ENCODE data around the gene SOCS2. TPM values are rescaled to one million over a fixed set of nuclear protein-coding genes. Genes with fewer than 3 reads are reported as not detected.
A peak's percentile ranks its signal among the peaks of the same experiment; 100 is the strongest.

The SOCS2 gene
- total RNA-seq, 6 experiments from 2014 or later: 0.75 to 17.4 (median 12.7) TPM

DNA sequence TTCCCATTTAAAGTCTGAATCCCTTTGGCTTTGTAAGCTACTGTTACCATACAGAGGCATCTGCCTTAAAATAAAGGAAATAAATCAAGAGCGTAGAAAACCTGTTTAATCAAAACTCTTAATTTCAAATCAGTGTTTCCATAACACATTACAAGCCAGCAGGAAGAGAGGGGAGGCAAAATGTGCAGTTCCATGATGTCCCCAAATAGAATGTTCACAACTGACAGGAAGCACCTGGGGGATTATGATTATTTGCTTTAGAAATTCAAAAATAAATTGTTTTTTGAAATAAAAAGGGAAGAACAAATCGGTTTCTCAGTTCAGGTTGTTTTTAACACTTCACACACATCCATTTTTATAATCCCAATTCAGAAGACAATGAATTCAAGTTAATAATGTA, 21.4 kb downstream of the SOCS2 start:
- no peaks in the 10 kb centered on the region for H3K4me1 ChIP-seq
- no peak overlapping the region for H3K4me3 ChIP-seq
- ATAC-seq (no peak), DNase-seq (no peak)
- H3K36me3 ChIP-seq: no peaks in the 10 kb centered on the region
- no peaks in the 10 kb centered on the region for H3K27me3 ChIP-seq
- TF ChIP-seq POLR2A (IDR thresholded peaks at IDR 0.05): no peak
- TF ChIP-seq, protein P1, sequence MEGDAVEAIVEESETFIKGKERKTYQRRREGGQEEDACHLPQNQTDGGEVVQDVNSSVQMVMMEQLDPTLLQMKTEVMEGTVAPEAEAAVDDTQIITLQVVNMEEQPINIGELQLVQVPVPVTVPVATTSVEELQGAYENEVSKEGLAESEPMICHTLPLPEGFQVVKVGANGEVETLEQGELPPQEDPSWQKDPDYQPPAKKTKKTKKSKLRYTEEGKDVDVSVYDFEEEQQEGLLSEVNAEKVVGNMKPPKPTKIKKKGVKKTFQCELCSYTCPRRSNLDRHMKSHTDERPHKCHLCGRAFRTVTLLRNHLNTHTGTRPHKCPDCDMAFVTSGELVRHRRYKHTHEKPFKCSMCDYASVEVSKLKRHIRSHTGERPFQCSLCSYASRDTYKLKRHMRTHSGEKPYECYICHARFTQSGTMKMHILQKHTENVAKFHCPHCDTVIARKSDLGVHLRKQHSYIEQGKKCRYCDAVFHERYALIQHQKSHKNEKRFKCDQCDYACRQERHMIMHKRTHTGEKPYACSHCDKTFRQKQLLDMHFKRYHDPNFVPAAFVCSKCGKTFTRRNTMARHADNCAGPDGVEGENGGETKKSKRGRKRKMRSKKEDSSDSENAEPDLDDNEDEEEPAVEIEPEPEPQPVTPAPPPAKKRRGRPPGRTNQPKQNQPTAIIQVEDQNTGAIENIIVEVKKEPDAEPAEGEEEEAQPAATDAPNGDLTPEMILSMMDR (IDR thresholded peaks at IDR 0.05): no peak
- no peaks in the 10 kb centered on the region for H3K9me3 ChIP-seq
- 46% methylated on average over 2 of the region's 2 CpGs for WGBS (ENCODE audit: insufficient coverage, low coverage, low lambda C conversion rate, missing lambda C conversion rate)
- intact Hi-C loops (cut with DNase I): no loop called here
- H3K27ac ChIP-seq: peak overlapping the region in 2 of 3 donors; percentile 47 to 71

DNA sequence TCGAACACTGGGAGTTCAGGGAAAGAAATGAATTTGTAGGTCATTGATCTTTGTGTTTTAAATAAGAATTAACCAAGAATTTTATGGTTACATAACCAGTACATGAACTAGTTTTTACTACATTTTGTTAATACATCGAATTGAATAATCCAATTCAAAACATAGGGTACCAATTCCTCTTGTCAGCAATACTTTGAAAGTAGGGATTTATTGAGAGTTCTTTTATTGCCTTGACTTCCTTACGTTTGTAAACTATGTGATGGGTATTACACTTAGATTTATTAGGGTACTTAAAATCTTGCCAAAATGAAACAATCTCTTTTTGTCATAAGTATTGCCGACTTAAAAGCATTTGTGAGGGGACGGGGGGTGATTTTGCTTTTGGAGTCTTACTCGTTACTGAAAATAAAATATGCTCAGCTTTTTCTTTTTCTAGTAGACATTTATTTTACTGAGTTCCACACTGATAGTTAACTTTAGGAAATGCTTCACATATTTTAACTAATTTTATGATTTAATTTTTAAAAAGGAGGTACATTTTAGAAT, 22.4 kb downstream of the SOCS2 start:
- Histone ChIP-seq H3K27ac (peak overlapping the region; percentile 30 to 37 (median 36)), H3K4me1 (no peaks in the 10 kb centered on the region), H3K4me3 (peak overlapping the region in 1 of 3 donors; percentile 0), H3K9me3 (no peaks in the 10 kb centered on the region), H3K36me3 (no peaks in the 10 kb centered on the region), H3K27me3 (no peaks in the 10 kb centered on the region)
- ATAC-seq (no peak), DNase-seq (no peak)
- 47% methylated on average over 6 of the region's 6 CpGs for WGBS (ENCODE audit: insufficient coverage, low coverage, low lambda C conversion rate, missing lambda C conversion rate)
- intact Hi-C loops (cut with DNase I): no loop called here
- TF ChIP-seq, protein P1 (IDR thresholded peaks at IDR 0.05): no peak
- no peak for TF ChIP-seq POLR2A (IDR thresholded peaks at IDR 0.05)

DNA sequence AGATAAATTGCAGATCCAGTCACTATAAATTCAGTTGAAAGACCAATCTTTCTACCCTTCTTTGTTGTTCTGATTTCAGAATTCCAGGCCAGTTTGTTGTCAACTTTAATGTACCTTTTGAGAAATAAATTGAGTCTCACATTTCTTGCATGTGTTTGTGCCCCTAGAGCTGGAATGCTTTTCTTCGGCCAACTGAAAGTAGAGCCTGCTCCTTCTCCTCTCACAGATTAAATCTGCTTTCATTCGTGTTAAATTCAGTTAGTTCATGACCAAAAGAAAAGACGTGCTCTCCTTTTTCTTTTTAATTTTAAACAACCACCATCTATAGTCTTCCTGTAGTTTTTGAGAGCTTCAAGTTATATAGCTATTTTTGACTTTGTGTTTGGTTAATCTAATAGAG, 22.9 kb downstream of the SOCS2 start:
- Histone ChIP-seq H3K4me1 (no peaks in the 10 kb centered on the region), H3K27ac (peak overlapping the region in 2 of 3 donors; percentile 36 to 37), H3K36me3 (no peaks in the 10 kb centered on the region), H3K4me3 (no peak overlapping the region), H3K9me3 (no peaks in the 10 kb centered on the region), H3K27me3 (no peaks in the 10 kb centered on the region)
- DNase-seq: no peak
- WGBS (ENCODE audit: insufficient coverage, low coverage, low lambda C conversion rate, missing lambda C conversion rate): 41% methylated on average over 3 of the region's 3 CpGs
- TF ChIP-seq, protein P1 (IDR thresholded peaks at IDR 0.05): no peak
- no peak for TF ChIP-seq POLR2A (IDR thresholded peaks at IDR 0.05)
- intact Hi-C loops (cut with DNase I): no loop called here
- no peak for ATAC-seq

DNA sequence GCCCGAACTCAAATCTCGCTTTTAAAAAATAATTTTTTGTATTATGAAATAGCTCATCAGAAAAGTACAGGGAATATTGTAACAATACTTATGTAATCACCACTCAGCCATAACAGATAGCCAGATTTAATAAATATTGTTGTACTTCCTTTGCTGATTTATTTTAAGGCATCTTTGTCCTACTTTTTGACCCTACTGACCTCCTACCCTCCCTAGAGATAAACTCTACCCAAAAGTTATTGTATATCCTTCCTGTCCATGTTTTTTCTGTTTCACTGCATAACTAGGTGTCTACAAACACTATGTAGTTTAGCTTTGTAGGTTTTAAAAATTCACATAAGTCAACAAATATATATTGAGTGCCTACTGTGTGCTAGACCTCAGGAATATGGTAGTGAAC, 25.1 kb downstream of the SOCS2 start:
- intact Hi-C loops (cut with DNase I): no loop called here
- H3K4me1 ChIP-seq: no peaks in the 10 kb centered on the region
- no peaks in the 10 kb centered on the region for H3K36me3 ChIP-seq
- DNase-seq (no peak), ATAC-seq (peak; percentile 28 to 53 (median 45))
- H3K27ac ChIP-seq: no peak overlapping the region
- H3K4me3 ChIP-seq: no peak overlapping the region
- TF ChIP-seq POLR2A (IDR thresholded peaks at IDR 0.05): no peak
- TF ChIP-seq, protein P1 (IDR thresholded peaks at IDR 0.05): no peak
- WGBS (ENCODE audit: insufficient coverage, low coverage, low lambda C conversion rate, missing lambda C conversion rate): 80% methylated on average over 2 of the region's 2 CpGs
- H3K27me3 ChIP-seq: no peaks in the 10 kb centered on the region
- H3K9me3 ChIP-seq: no peaks in the 10 kb centered on the region

DNA sequence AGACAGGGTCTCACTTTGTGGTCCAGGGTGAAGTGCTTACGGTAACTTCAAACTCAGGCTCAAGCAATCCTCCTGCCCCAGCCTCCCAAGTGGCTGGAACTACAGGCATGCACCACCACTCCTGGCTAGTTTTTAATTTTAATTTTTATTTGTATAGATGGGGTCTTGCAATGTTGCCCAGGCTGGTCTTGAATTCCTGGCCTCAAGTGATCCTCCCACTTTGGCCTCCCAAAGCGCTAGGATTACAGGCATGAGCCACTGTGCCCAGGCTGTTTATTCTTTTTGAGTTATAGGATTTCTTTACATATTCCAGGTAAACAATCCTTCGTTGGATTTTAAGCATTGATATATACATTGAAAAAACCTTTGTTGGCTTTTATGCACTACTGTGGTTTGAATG, 26.7 kb downstream of the SOCS2 start:
- Histone ChIP-seq H3K27ac (no peak overlapping the region), H3K9me3 (no peaks in the 10 kb centered on the region), H3K4me3 (no peak overlapping the region), H3K27me3 (no peaks in the 10 kb centered on the region), H3K36me3 (no peaks in the 10 kb centered on the region), H3K4me1 (no peaks in the 10 kb centered on the region)
- DNase-seq: no peak
- 93% methylated on average over 3 of the region's 3 CpGs for WGBS (ENCODE audit: insufficient coverage, low coverage, low lambda C conversion rate, missing lambda C conversion rate)
- TF ChIP-seq, protein P1 (IDR thresholded peaks at IDR 0.05): no peak
- no peak for TF ChIP-seq POLR2A (IDR thresholded peaks at IDR 0.05)
- ATAC-seq: no peak
- intact Hi-C loops (cut with DNase I): no loop called here

Measured in right lobe of liver (tissue), 6 donors.